SH-SY5Y (cell line): ENCODE data around the gene RAF1.

Source experiments
- GATA2 ChIP-seq: IDR thresholded peaks from 2 replicates; pipeline ENCODE4 v1.6.1; 2011; ENCODE audit warnings: mild to moderate bottlenecking, low read depth, low read length
- GATA3 ChIP-seq: IDR thresholded peaks from 2 replicates; pipeline ENCODE4 v1.6.1; 2011; ENCODE audit warnings: low read depth, mild to moderate bottlenecking, low read length, moderate library complexity

DNA sequence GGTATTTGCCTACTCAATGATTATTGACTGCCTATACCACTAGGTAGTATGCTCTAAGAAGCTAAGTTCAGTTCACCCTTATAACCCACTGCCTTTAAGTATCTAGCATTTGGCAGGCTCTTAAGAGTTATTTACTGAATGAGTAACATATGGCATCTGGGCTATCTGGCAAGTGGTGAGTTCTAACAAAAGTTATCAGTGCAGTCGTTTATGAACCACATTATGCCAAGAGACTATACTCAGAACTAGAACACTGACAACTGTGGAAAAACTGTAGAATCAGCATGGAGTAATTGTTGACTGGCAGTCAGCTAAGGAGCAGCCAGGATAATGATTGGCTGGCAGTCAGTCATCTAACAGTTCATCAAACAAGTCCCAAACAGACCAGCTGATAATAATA lies 25.8 kb downstream of the RAF1 start:
- no peak for TF ChIP-seq GATA3
- TF ChIP-seq GATA2: no peak
